T-helper 9 cell (primary cell): Measurements from ENCODE around the gene GRID1.

Source experiments
- DNase-seq: peaks from one replicate; pipeline ENCODE4 v3.0.0-alpha.2; 2020

Gene GRID1

GRCh38 chr10:85916994-85917573, 449.5 kb downstream of the GRID1 start:
- no peak for DNase-seq

- DNase-seq = no peak
Observed at GRCh38 chr10:85916286-85916685, 450.3 kb downstream of the GRID1 start.

GRCh38 chr10:85915245-85915846, 451.2 kb downstream of the GRID1 start:
- no peak for DNase-seq

GRCh38 chr10:85914720-85915119, 451.9 kb downstream of the GRID1 start:
- DNase-seq = no peak

GRCh38 chr10:85908462-85908861, 458.1 kb downstream of the GRID1 start:
- DNase-seq = no peak

GRCh38 chr10:85902051-85902450, 464.5 kb downstream of the GRID1 start:
- DNase-seq = no peak

- no peak for DNase-seq
Observed at GRCh38 chr10:85901599-85901998, 465.0 kb downstream of the GRID1 start.

GRCh38 chr10:85900487-85900886, 466.1 kb downstream of the GRID1 start:
- no peak for DNase-seq

GRCh38 chr10:85900061-85900460, 466.5 kb downstream of the GRID1 start:
- no peak for DNase-seq

- DNase-seq = no peak
Observed at GRCh38 chr10:85891472-85891871, 475.1 kb downstream of the GRID1 start.

GRCh38 chr10:85888559-85888958, 478.0 kb downstream of the GRID1 start:
- no peak for DNase-seq

GRCh38 chr10:85888004-85888403, 478.6 kb downstream of the GRID1 start:
- no peak for DNase-seq

- DNase-seq = no peak
Observed at GRCh38 chr10:85874208-85874607, 492.4 kb downstream of the GRID1 start.

- no peak for DNase-seq
Observed at GRCh38 chr10:85873063-85873462, 493.5 kb downstream of the GRID1 start.

GRCh38 chr10:85868627-85869499, 497.7 kb downstream of the GRID1 start:
- no peak for DNase-seq

- DNase-seq = no peak
Observed at GRCh38 chr10:85864868-85865526, 501.6 kb downstream of the GRID1 start.

GRCh38 chr10:85864173-85864549, 502.4 kb downstream of the GRID1 start:
- no peak for DNase-seq

GRCh38 chr10:85863301-85864172, 503.1 kb downstream of the GRID1 start:
- no peak for DNase-seq

GRCh38 chr10:85862771-85863170, 503.8 kb downstream of the GRID1 start:
- no peak for DNase-seq

- DNase-seq = no peak
Observed at GRCh38 chr10:85861513-85862197, 504.9 kb downstream of the GRID1 start.

- DNase-seq = no peak
Observed at GRCh38 chr10:85859859-85860258, 506.7 kb downstream of the GRID1 start.
